Fibroblast of lung (primary cell): ENCODE measurements around the gene SENP2. TPM values are rescaled to one million over a fixed set of nuclear protein-coding genes. Genes with fewer than 3 reads are reported as not detected.

Source experiments
- DNase-seq, 2 donors: peaks; one replicate each; pipeline versions ENCODE4 v3.0.0 to v3.0.0-alpha.2; 2010; ENCODE audit warnings: low read depth in 2 of 2
- H2AFZ ChIP-seq: 2 replicates; pipeline ENCODE4 v1.5.1; 2012; ENCODE audit warnings: low read length, control low read depth, inconsistent platforms
- H3K27ac ChIP-seq: 2 replicates; pipeline ENCODE4 v1.5.1; 2011; ENCODE audit warnings: low read length, control low read depth; ENCODE audit not compliant: insufficient read depth
- H3K27me3 ChIP-seq: 2 replicates; pipeline ENCODE4 v1.5.1; 2011; ENCODE audit warnings: mild to moderate bottlenecking, low read length; ENCODE audit not compliant: control insufficient read depth, insufficient read depth
- H3K36me3 ChIP-seq: 2 replicates; pipeline ENCODE4 v1.5.1; 2011; ENCODE audit warnings: low read length; ENCODE audit not compliant: control insufficient read depth, insufficient read depth
- H3K4me1 ChIP-seq: 2 replicates; pipeline ENCODE4 v1.5.1; 2011; ENCODE audit warnings: low read length; ENCODE audit not compliant: control insufficient read depth, insufficient read depth; ENCODE audit errors: extremely low read depth
- H3K4me2 ChIP-seq: 2 replicates; pipeline ENCODE4 v1.5.1; 2011; ENCODE audit warnings: low read length, control low read depth; ENCODE audit not compliant: insufficient read depth; ENCODE audit errors: extremely low read depth
- H3K4me3 ChIP-seq, 4 experiments: fragments of 200-600 bp in 1 of 4; sonication (generic) in 1 of 4; replicated peaks in 1 of 4; 2 replicates each; pipeline ENCODE4 v1.5.1; 2011 to 2016; ENCODE audit warnings: low read length in 4 of 4, low read depth in 3 of 4, mild to moderate bottlenecking in 3 of 4, control low read depth in 2 of 4, inconsistent platforms in 1 of 4, mixed read lengths in 1 of 4; ENCODE audit not compliant: insufficient read depth in 1 of 4; ENCODE audit errors: control extremely low read depth in 1 of 4
- H3K79me2 ChIP-seq: 2 replicates; pipeline ENCODE4 v1.5.1; 2012; ENCODE audit warnings: mild to moderate bottlenecking, low read length, inconsistent platforms; ENCODE audit not compliant: control insufficient read depth, insufficient read depth
- H3K9ac ChIP-seq: 2 replicates; pipeline ENCODE4 v1.5.1; 2011; ENCODE audit warnings: mild to moderate bottlenecking, low read length, control low read depth; ENCODE audit not compliant: insufficient read depth
- H3K9me3 ChIP-seq: 2 replicates; pipeline ENCODE4 v1.5.1; 2012; ENCODE audit warnings: low read depth, low read length; ENCODE audit not compliant: control insufficient read depth, insufficient read depth
- H4K20me1 ChIP-seq: 2 replicates; pipeline ENCODE4 v1.5.1; 2011; ENCODE audit warnings: low read length; ENCODE audit not compliant: control insufficient read depth, insufficient read depth; ENCODE audit errors: extremely low read depth
- EZH2 ChIP-seq: IDR thresholded peaks from 2 replicates; pipeline ENCODE4 v1.5.1; 2012; ENCODE audit warnings: low read length, control low read depth, mild to moderate bottlenecking; ENCODE audit errors: missing control alignments
- polyA plus RNA-seq, 2 donors: library from polyadenylated mRNA; depleted of rRNA in 1 of 2; stranded (reverse) in 1 of 2; unstranded in 1 of 2; fragments of >200 nt; gene quantifications; 2 replicates each; pipeline ENCODE4 v1.2.1, GENCODE V29; 2011 to 2012; ENCODE audit warnings: missing spikeins in 1 of 2
- total RNA-seq: library from RNA; depleted of rRNA; stranded (reverse); fragments of >200 nt; gene quantifications from 2 replicates; pipeline ENCODE4 v1.2.1, GENCODE V29; 2014
- TF ChIP-seq, protein P1 (sequence below), 2 donors: IDR thresholded peaks in 1 of 2; conservative IDR thresholded peaks in 1 of 2; 1 replicate in 1 of 2; 2 replicates in 1 of 2; pipeline ENCODE4 v1.5.1; 2011 to 2012; ENCODE audit warnings: low read length in 2 of 2, control low read depth in 1 of 2, inconsistent platforms in 1 of 2, low read depth in 1 of 2, mild to moderate bottlenecking in 1 of 2

SENP2 gene
- total and polyA plus RNA-seq, 2 donors (not counting 1 experiment from before 2014, with no cell fraction given), result 19.6 to 26.9 TPM

DNA sequence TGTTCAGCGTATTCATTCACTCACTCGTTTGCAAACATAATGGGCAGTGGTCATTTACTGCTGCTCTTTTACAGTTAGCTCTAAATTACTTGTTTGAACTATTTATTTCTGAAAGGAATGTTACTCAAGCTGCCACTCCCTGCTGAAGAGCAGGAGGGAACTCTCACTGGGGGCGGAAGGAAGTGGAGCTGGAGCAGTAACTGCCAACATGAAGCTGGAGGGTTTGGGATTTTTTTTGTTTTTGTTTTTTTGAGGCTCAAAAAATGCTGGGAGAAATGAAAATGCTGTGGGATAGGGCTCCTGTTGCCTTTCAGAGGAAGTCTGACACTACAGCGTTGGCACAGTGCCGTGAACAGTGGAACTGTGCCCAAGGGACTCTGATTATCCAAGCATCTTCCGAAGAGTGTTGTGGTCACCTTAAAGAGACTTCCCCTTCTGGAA, 44.1 kb downstream of the SENP2 start:
- Histone ChIP-seq H3K36me3 (no peaks in the 10 kb centered on the region), H3K9ac (no peak overlapping the region), H3K79me2 (no peaks in the 10 kb centered on the region), H3K4me3 (no peak overlapping the region), H3K27me3 (no peaks in the 10 kb centered on the region), H4K20me1 (no peaks in the 10 kb centered on the region), H3K4me1 (peaks cover 7% of the 10 kb centered on the region), H3K4me2 (no peak overlapping the region), H3K9me3 (no peaks in the 10 kb centered on the region), H3K27ac (peak overlapping the region; percentile 33), H2AFZ (no peak overlapping the region)
- TF ChIP-seq, protein P1, sequence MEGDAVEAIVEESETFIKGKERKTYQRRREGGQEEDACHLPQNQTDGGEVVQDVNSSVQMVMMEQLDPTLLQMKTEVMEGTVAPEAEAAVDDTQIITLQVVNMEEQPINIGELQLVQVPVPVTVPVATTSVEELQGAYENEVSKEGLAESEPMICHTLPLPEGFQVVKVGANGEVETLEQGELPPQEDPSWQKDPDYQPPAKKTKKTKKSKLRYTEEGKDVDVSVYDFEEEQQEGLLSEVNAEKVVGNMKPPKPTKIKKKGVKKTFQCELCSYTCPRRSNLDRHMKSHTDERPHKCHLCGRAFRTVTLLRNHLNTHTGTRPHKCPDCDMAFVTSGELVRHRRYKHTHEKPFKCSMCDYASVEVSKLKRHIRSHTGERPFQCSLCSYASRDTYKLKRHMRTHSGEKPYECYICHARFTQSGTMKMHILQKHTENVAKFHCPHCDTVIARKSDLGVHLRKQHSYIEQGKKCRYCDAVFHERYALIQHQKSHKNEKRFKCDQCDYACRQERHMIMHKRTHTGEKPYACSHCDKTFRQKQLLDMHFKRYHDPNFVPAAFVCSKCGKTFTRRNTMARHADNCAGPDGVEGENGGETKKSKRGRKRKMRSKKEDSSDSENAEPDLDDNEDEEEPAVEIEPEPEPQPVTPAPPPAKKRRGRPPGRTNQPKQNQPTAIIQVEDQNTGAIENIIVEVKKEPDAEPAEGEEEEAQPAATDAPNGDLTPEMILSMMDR (conservative IDR thresholded peaks at IDR 0.05 in 1 of 2, IDR thresholded peaks at IDR 0.05 in 1 of 2; ENCODE audit: low read depth in 1 of 2, low read length in 2 of 2), result no peak
- no peak for TF ChIP-seq EZH2
- peak; percentile 51 to 56 for DNase-seq

DNA sequence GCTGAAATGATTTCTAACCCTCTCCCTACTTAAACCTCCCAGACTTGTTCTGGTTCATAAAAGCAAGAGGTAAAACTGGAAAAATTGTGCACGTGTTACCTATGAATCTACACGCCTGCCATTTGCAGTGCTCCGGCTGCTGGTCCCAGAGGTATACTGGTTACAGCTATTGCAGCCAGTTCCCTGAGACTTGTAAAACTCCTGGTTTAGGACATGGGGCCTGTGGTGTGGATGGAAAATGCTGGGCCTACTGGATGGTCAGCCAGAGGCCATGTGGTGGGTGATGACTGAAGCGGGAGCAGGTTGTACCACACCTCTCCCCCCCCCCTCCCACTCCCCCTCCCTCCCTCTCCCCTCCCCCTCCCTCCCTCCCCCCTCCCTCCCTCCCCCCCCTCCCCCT, 45.0 kb downstream of the SENP2 start:
- Histone ChIP-seq H3K36me3 (no peaks in the 10 kb centered on the region), H3K9ac (no peak overlapping the region), H3K4me2 (no peak overlapping the region), H2AFZ (no peak overlapping the region), H3K9me3 (no peaks in the 10 kb centered on the region), H4K20me1 (no peaks in the 10 kb centered on the region), H3K4me3 (no peak overlapping the region), H3K27ac (no peak overlapping the region), H3K4me1 (peaks cover 7% of the 10 kb centered on the region), H3K27me3 (no peaks in the 10 kb centered on the region), H3K79me2 (no peaks in the 10 kb centered on the region)
- no peak for DNase-seq
- TF ChIP-seq, protein P1 (conservative IDR thresholded peaks at IDR 0.05 in 1 of 2, IDR thresholded peaks at IDR 0.05 in 1 of 2; ENCODE audit: low read depth in 1 of 2, low read length in 2 of 2), result no peak
- no peak for TF ChIP-seq EZH2

DNA sequence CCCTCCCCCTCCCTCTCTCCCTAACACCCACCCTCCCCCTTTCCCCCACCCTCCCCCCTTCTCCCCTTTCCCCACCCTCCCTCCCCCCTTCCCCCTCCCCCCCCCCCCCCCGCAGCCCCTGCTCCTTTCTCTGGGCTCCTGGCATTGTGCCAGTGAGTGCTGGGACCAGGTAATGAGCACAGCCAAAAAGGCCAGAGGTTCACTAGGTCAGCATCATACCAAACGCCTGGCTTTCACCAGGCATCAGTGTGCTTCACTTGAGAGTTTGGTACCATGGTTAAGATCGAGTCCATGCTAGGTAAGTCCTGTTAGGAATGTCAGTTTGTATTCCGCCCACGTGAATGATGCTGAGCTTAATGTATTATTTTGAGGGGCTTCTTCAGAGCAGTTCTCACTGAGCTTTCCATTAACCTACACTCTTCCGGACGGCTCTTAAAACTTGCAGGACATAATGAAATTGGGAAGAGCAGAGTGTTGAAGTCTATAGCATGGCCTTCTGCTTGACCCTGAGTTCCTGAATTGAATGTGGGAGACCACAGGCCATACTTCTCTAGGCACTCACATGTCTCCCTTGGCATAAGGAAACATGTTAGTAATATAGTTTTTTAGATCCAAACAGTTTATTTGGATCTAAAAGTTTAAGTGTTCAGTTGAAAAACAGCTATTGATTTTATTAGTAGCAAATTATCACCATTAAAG, 45.6 kb downstream of the SENP2 start:
- H3K9me3 ChIP-seq, result no peaks in the 10 kb centered on the region
- H3K9ac ChIP-seq, result no peak overlapping the region
- no peak overlapping the region for H2AFZ ChIP-seq
- no peaks in the 10 kb centered on the region for H3K36me3 ChIP-seq
- no peaks in the 10 kb centered on the region for H3K79me2 ChIP-seq
- H3K4me2 ChIP-seq, result no peak overlapping the region
- H3K27me3 ChIP-seq, result no peaks in the 10 kb centered on the region
- peaks cover 7% of the 10 kb centered on the region for H3K4me1 ChIP-seq
- no peak overlapping the region for H3K27ac ChIP-seq
- no peak overlapping the region for H3K4me3 ChIP-seq
- DNase-seq, result peak in 1 of 2 donors; percentile 22
- TF ChIP-seq EZH2, result no peak
- TF ChIP-seq, protein P1 (conservative IDR thresholded peaks at IDR 0.05 in 1 of 2, IDR thresholded peaks at IDR 0.05 in 1 of 2; ENCODE audit: low read depth in 1 of 2, low read length in 2 of 2), result no peak
- no peaks in the 10 kb centered on the region for H4K20me1 ChIP-seq
